ENCODE measurements around the gene GRIK3. TPM values are rescaled to one million over a fixed set of nuclear protein-coding genes. Genes with fewer than 3 reads are reported as not detected.

The GRIK3 gene
- total and polyA plus RNA-seq, 2 experiments from 2014 or later = 0.31 to 2.9 TPM

DNA sequence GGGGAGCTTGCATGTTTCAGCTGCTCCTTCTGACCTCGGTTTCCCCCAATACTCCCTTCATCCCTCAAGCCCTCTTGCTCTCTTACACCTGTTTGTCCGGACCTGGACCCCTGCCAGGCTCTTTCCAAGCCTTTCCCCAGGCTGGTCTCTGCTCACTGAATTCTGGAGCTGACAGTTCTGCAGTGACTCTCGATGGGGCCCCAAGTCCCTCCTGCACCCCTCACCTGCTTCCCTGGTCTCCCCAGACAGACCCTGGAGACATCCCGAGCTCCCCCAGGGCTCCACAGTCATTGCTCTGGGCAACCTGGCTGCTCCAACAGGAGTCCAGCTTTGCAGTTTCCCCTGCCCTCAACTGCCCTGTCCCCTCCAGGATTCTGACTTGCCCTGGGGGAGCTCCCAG is 198.6 kb downstream of the GRIK3 start:
- Mint-ChIP-seq H3K4me3 (no peak overlapping the region), H3K4me1 (peaks cover 13% of the 10 kb centered on the region), H3K27ac (no peak overlapping the region), H3K36me3 (ENCODE audit: low read depth) (no peaks in the 10 kb centered on the region), H3K27me3 (ENCODE audit: insufficient read depth, low read depth, poor library complexity) (peaks cover 18% of the 10 kb centered on the region), H3K9me3 (no peaks in the 10 kb centered on the region)
- H3K79me2 ChIP-seq (replicated peaks; ENCODE audit: insufficient read depth) = no peaks in the 10 kb centered on the region
- H4K20me1 ChIP-seq (replicated peaks; ENCODE audit: insufficient read depth) = no peaks in the 10 kb centered on the region
- no peaks in the 10 kb centered on the region for H3F3A ChIP-seq (replicated peaks; ENCODE audit: low read depth)
- H3K27ac ChIP-seq (ENCODE audit: low read depth) = no peak overlapping the region
- no peak for DNase-seq (ENCODE audit: low spot score)
- H3K4me1 ChIP-seq (ENCODE audit: insufficient read depth) = no peaks in the 10 kb centered on the region
- H3K36me3 ChIP-seq (ENCODE audit: insufficient read depth) = no peaks in the 10 kb centered on the region
- no peak for ATAC-seq
- no peak for TF ChIP-seq JUNB (IDR thresholded peaks at IDR 0.05; ENCODE audit: unreplicated experiment)
- TF ChIP-seq NANOG (IDR thresholded peaks at IDR 0.05; ENCODE audit: borderline replicate concordance) = no peak
- TF ChIP-seq, protein P1, sequence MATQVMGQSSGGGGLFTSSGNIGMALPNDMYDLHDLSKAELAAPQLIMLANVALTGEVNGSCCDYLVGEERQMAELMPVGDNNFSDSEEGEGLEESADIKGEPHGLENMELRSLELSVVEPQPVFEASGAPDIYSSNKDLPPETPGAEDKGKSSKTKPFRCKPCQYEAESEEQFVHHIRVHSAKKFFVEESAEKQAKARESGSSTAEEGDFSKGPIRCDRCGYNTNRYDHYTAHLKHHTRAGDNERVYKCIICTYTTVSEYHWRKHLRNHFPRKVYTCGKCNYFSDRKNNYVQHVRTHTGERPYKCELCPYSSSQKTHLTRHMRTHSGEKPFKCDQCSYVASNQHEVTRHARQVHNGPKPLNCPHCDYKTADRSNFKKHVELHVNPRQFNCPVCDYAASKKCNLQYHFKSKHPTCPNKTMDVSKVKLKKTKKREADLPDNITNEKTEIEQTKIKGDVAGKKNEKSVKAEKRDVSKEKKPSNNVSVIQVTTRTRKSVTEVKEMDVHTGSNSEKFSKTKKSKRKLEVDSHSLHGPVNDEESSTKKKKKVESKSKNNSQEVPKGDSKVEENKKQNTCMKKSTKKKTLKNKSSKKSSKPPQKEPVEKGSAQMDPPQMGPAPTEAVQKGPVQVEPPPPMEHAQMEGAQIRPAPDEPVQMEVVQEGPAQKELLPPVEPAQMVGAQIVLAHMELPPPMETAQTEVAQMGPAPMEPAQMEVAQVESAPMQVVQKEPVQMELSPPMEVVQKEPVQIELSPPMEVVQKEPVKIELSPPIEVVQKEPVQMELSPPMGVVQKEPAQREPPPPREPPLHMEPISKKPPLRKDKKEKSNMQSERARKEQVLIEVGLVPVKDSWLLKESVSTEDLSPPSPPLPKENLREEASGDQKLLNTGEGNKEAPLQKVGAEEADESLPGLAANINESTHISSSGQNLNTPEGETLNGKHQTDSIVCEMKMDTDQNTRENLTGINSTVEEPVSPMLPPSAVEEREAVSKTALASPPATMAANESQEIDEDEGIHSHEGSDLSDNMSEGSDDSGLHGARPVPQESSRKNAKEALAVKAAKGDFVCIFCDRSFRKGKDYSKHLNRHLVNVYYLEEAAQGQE (IDR thresholded peaks at IDR 0.05; ENCODE audit: unreplicated experiment) = no peak
- TF ChIP-seq POLR2AphosphoS5 (IDR thresholded peaks at IDR 0.05; ENCODE audit: low read depth) = no peak
- TF ChIP-seq, protein P2, sequence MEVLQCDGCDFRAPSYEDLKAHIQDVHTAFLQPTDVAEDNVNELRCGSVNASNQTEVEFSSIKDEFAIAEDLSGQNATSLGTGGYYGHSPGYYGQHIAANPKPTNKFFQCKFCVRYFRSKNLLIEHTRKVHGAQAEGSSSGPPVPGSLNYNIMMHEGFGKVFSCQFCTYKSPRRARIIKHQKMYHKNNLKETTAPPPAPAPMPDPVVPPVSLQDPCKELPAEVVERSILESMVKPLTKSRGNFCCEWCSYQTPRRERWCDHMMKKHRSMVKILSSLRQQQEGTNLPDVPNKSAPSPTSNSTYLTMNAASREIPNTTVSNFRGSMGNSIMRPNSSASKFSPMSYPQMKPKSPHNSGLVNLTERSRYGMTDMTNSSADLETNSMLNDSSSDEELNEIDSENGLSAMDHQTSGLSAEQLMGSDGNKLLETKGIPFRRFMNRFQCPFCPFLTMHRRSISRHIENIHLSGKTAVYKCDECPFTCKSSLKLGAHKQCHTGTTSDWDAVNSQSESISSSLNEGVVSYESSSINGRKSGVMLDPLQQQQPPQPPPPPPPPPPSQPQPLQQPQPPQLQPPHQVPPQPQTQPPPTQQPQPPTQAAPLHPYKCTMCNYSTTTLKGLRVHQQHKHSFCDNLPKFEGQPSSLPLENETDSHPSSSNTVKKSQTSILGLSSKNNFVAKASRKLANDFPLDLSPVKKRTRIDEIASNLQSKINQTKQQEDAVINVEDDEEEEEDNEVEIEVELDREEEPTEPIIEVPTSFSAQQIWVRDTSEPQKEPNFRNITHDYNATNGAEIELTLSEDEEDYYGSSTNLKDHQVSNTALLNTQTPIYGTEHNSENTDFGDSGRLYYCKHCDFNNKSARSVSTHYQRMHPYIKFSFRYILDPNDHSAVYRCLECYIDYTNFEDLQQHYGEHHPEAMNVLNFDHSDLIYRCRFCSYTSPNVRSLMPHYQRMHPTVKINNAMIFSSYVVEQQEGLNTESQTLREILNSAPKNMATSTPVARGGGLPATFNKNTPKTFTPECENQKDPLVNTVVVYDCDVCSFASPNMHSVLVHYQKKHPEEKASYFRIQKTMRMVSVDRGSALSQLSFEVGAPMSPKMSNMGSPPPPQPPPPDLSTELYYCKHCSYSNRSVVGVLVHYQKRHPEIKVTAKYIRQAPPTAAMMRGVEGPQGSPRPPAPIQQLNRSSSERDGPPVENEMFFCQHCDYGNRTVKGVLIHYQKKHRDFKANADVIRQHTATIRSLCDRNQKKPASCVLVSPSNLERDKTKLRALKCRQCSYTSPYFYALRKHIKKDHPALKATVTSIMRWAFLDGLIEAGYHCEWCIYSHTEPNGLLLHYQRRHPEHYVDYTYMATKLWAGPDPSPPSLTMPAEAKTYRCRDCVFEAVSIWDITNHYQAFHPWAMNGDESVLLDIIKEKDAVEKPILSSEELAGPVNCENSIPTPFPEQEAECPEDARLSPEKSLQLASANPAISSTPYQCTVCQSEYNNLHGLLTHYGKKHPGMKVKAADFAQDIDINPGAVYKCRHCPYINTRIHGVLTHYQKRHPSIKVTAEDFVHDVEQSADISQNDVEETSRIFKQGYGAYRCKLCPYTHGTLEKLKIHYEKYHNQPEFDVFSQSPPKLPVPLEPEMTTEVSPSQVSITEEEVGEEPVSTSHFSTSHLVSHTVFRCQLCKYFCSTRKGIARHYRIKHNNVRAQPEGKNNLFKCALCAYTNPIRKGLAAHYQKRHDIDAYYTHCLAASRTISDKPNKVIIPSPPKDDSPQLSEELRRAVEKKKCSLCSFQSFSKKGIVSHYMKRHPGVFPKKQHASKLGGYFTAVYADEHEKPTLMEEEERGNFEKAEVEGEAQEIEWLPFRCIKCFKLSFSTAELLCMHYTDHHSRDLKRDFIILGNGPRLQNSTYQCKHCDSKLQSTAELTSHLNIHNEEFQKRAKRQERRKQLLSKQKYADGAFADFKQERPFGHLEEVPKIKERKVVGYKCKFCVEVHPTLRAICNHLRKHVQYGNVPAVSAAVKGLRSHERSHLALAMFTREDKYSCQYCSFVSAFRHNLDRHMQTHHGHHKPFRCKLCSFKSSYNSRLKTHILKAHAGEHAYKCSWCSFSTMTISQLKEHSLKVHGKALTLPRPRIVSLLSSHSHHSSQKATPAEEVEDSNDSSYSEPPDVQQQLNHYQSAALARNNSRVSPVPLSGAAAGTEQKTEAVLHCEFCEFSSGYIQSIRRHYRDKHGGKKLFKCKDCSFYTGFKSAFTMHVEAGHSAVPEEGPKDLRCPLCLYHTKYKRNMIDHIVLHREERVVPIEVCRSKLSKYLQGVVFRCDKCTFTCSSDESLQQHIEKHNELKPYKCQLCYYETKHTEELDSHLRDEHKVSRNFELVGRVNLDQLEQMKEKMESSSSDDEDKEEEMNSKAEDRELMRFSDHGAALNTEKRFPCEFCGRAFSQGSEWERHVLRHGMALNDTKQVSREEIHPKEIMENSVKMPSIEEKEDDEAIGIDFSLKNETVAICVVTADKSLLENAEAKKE (CRISPR knock-in tag; IDR thresholded peaks at IDR 0.05) = no peak
- no peak for TF ChIP-seq STAT1 (IDR thresholded peaks at IDR 0.05; ENCODE audit: unreplicated experiment)
- no peak for TF ChIP-seq CREB1 (CRISPR knock-in tag; IDR thresholded peaks at IDR 0.05; ENCODE audit: low read depth)
- no peak for TF ChIP-seq ZNF114 (CRISPR knock-in tag; IDR thresholded peaks at IDR 0.05)
- no peak for TF ChIP-seq EZH2 (IDR thresholded peaks at IDR 0.05; ENCODE audit: low read depth, unreplicated experiment)
- TF ChIP-seq, protein P3, sequence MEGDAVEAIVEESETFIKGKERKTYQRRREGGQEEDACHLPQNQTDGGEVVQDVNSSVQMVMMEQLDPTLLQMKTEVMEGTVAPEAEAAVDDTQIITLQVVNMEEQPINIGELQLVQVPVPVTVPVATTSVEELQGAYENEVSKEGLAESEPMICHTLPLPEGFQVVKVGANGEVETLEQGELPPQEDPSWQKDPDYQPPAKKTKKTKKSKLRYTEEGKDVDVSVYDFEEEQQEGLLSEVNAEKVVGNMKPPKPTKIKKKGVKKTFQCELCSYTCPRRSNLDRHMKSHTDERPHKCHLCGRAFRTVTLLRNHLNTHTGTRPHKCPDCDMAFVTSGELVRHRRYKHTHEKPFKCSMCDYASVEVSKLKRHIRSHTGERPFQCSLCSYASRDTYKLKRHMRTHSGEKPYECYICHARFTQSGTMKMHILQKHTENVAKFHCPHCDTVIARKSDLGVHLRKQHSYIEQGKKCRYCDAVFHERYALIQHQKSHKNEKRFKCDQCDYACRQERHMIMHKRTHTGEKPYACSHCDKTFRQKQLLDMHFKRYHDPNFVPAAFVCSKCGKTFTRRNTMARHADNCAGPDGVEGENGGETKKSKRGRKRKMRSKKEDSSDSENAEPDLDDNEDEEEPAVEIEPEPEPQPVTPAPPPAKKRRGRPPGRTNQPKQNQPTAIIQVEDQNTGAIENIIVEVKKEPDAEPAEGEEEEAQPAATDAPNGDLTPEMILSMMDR (conservative IDR thresholded peaks at IDR 0.05; ENCODE audit: low read depth in 2 of 2) = no peak
- TF ChIP-seq ZNF331 (CRISPR knock-in tag; IDR thresholded peaks at IDR 0.05; ENCODE audit: low read depth) = no peak
- TF ChIP-seq EZH2phosphoT487 (IDR thresholded peaks at IDR 0.05; ENCODE audit: unreplicated experiment) = no peak
- no peak overlapping the region for H2AFZ ChIP-seq
- no peaks in the 10 kb centered on the region for H3K27me3 ChIP-seq (ENCODE audit: insufficient read depth)
- H3K4me3 ChIP-seq = no peak overlapping the region
- no peak overlapping the region for H3K4me2 ChIP-seq
- no peaks in the 10 kb centered on the region for H3K9me2 ChIP-seq (ENCODE audit: insufficient read depth)
